Neural crest cell (in vitro differentiated cells): Measurements from ENCODE around the gene MMAB. TPM values are rescaled to one million over a fixed set of nuclear protein-coding genes. Genes with fewer than 3 reads are reported as not detected.
A peak's percentile ranks its signal among the peaks of the same experiment; 100 is the strongest.

Experiments used
- DNase-seq: peaks from one replicate; pipeline ENCODE4 v3.0.0; 2021; ENCODE audit warnings: low read depth, mixed read lengths, low spot score
- H3K27ac Mint-ChIP-seq: one replicate; pipeline ENCODE4 v1.8.0; 2021; ENCODE audit warnings: mild to moderate bottlenecking, mixed read lengths; ENCODE audit not compliant: unreplicated experiment
- H3K27me3 Mint-ChIP-seq: 2 replicates; pipeline ENCODE4 v1.8.0; 2021; ENCODE audit warnings: low read depth, mild to moderate bottlenecking, mixed read lengths
- H3K36me3 Mint-ChIP-seq: 2 replicates; pipeline ENCODE4 v1.8.0; 2021; ENCODE audit warnings: low read depth, mild to moderate bottlenecking, mixed read lengths
- H3K4me1 Mint-ChIP-seq: 2 replicates; pipeline ENCODE4 v1.8.0; 2021; ENCODE audit warnings: mixed read lengths
- H3K4me3 Mint-ChIP-seq: one replicate; pipeline ENCODE4 v1.8.0; 2021; ENCODE audit warnings: mild to moderate bottlenecking, mixed read lengths
- H3K9me3 Mint-ChIP-seq: 2 replicates; pipeline ENCODE4 v1.8.0; 2021; ENCODE audit warnings: mixed read lengths
- CTCF ChIP-seq: fragments of 200-600 bp; sonication (generic); conservative IDR thresholded peaks from 2 replicates; pipeline ENCODE4 v1.5.0; 2021; ENCODE audit warnings: antibody characterized with exemption, mild to moderate bottlenecking
- total RNA-seq: library from RNA; stranded (reverse); gene quantifications from 2 replicates; pipeline ENCODE4 v1.2.1, GENCODE V29; 2021

Gene MMAB
- total RNA-seq, 1 donor from 2014 or later = 95.6 TPM

- no peak overlapping the region for H3K27ac Mint-ChIP-seq
- no peaks in the 10 kb centered on the region for H3K9me3 Mint-ChIP-seq
- no peak for TF ChIP-seq CTCF
- H3K4me3 Mint-ChIP-seq = no peak overlapping the region
- peaks cover 9% of the 10 kb centered on the region for H3K36me3 Mint-ChIP-seq
- no peak for DNase-seq
- peaks cover 32% of the 10 kb centered on the region for H3K4me1 Mint-ChIP-seq
- H3K27me3 Mint-ChIP-seq = no peaks in the 10 kb centered on the region
These were observed 5.1 kb upstream of the MMAB start for GRCh38 chr12:109578330-109578927.

GRCh38 chr12:109577311-109577710 lies 4.0 kb upstream of the MMAB start:
- peaks cover 9% of the 10 kb centered on the region for H3K36me3 Mint-ChIP-seq
- DNase-seq = no peak
- H3K27me3 Mint-ChIP-seq = no peaks in the 10 kb centered on the region
- no peaks in the 10 kb centered on the region for H3K9me3 Mint-ChIP-seq
- no peak overlapping the region for H3K27ac Mint-ChIP-seq
- no peak for TF ChIP-seq CTCF
- H3K4me3 Mint-ChIP-seq = peak overlapping the region; percentile 34
- H3K4me1 Mint-ChIP-seq = peaks cover 43% of the 10 kb centered on the region

GRCh38 chr12:109575683-109576082 lies 2.4 kb upstream of the MMAB start:
- Mint-ChIP-seq H3K9me3 (no peaks in the 10 kb centered on the region), H3K27ac (peak overlapping the region; percentile 31), H3K36me3 (peaks cover 9% of the 10 kb centered on the region), H3K27me3 (no peaks in the 10 kb centered on the region), H3K4me3 (peak overlapping the region; percentile 69), H3K4me1 (peaks cover 53% of the 10 kb centered on the region)
- no peak for TF ChIP-seq CTCF
- no peak for DNase-seq

- Mint-ChIP-seq H3K4me1 (peaks cover 62% of the 10 kb centered on the region), H3K27ac (no peak overlapping the region), H3K4me3 (peak overlapping the region; percentile 98), H3K27me3 (no peaks in the 10 kb centered on the region), H3K36me3 (peaks cover 6% of the 10 kb centered on the region), H3K9me3 (no peaks in the 10 kb centered on the region)
- no peak for TF ChIP-seq CTCF
- no peak for DNase-seq
These were observed 575 bp upstream of the MMAB start for GRCh38 chr12:109573914-109574244.

- peaks cover 57% of the 10 kb centered on the region for H3K4me1 Mint-ChIP-seq
- DNase-seq = no peak
- no peaks in the 10 kb centered on the region for H3K27me3 Mint-ChIP-seq
- no peaks in the 10 kb centered on the region for H3K9me3 Mint-ChIP-seq
- TF ChIP-seq CTCF = no peak
- H3K27ac Mint-ChIP-seq = peak overlapping the region; percentile 99
- H3K36me3 Mint-ChIP-seq = peaks cover 6% of the 10 kb centered on the region
- H3K4me3 Mint-ChIP-seq = peak overlapping the region; percentile 98
These were observed 828 bp downstream of the MMAB start for GRCh38 chr12:109572506-109572845.
